Activated CD8-positive, alpha-beta memory T cell treated with anti-CD3 and anti-CD28 coated beads, Interleukin-2, amount 50 U/mL, for 1 hour (primary cell): Measurements from ENCODE around the gene MOB1A.
"Not testable (repeated sequence)": the region's sequence is repeated elsewhere in the genome, so short reads cannot be mapped to it uniquely, and the experiment has no call there.

Experiments used
- DNase-seq: peaks from one replicate; pipeline ENCODE4 v3.0.0-alpha.2; 2020; ENCODE audit errors: extremely low read depth

Gene MOB1A

GRCh38 chr2:74178211-74179062 is at the start of gene MOB1A:
MOB1A (minus strand) TSS chr2:74178879; CDS start chr2:74178674, 205 bp downstream.
- DNase-seq = peak; percentile 94

DNA sequence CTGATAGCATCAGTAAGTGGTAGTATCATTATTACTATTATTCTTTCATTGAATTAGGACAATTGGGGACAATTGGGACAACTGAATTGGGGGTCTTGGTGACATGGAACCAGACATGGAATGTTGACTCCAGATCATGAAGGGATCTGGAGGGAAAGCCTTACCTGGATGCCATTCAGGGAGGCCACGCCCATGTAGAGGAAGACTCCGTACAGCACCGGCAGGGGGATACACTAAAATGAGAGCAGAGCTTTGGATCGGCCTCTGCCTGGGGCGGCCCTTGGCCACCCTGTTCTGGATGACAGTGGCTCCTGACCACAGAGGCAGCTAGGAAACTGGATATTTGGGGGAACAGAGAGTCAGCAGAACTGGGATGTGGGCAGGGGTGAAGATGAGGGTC is 49.0 kb upstream of the MOB1A start:
- no peak for DNase-seq

- no peak for DNase-seq
Measured at GRCh38 chr2:74226648-74227213, 48.1 kb upstream of the MOB1A start.

GRCh38 chr2:74225698-74226459 is 47.2 kb upstream of the MOB1A start:
- no peak for DNase-seq

GRCh38 chr2:74223941-74224770 is 45.5 kb upstream of the MOB1A start:
- no peak for DNase-seq

- DNase-seq = no peak
Measured at GRCh38 chr2:74222300-74222650, 43.6 kb upstream of the MOB1A start.

- no peak for DNase-seq
Measured at GRCh38 chr2:74221604-74222299, 43.1 kb upstream of the MOB1A start.

GRCh38 chr2:74221091-74221490 is 42.4 kb upstream of the MOB1A start:
- DNase-seq = no peak

- DNase-seq = no peak
Measured at GRCh38 chr2:74219846-74220486, 41.3 kb upstream of the MOB1A start.

GRCh38 chr2:74216642-74217041 is 38.0 kb upstream of the MOB1A start:
- DNase-seq = no peak

GRCh38 chr2:74215771-74216170 is 37.1 kb upstream of the MOB1A start:
- not testable (repeated sequence) for DNase-seq

GRCh38 chr2:74212702-74213410 is 34.2 kb upstream of the MOB1A start:
- DNase-seq = no peak

DNA sequence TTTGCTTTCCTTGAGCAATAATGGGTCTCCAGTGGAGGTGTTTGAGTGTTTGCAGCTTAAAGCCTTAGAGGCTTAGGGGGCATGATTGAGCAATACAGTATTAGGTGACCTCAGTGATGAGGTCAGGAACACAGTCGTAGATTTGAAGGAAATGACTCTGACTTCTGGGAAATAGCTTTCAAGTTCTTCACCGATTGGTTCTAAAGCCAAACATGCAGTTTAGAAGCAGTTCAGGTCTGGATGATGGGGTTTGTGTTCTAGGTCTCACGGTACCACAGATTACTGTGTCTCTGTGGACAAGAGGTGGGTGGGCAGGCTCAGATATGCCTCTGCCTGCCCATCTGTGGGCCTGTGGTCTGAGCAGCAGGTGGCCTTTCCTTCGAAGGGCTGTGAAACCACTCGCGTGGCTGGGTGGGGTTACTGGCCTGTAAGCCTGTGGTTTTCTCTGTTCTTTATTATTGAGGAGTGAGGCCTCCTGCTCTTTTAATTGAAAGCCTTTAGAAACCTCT is 27.6 kb upstream of the MOB1A start:
- DNase-seq = no peak

DNA sequence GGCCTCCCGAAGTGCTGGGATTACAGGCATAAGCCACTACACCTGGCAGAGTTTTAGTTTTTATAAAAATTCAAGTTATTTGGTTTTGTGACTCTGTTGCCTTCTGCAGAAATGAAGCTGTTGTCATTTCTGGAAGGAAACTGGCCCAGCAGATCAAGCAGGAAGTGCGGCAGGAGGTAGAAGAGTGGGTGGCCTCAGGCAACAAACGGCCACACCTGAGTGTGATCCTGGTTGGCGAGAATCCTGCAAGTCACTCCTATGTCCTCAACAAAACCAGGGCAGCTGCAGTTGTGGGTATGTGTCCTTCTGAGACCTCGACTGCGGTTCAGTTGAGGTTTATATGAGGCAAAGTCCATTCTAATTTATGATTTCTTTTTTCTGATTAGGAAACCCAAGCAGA is 26.9 kb upstream of the MOB1A start:
- no peak for DNase-seq

GRCh38 chr2:74205113-74205512 is 26.4 kb upstream of the MOB1A start:
- DNase-seq = no peak

DNA sequence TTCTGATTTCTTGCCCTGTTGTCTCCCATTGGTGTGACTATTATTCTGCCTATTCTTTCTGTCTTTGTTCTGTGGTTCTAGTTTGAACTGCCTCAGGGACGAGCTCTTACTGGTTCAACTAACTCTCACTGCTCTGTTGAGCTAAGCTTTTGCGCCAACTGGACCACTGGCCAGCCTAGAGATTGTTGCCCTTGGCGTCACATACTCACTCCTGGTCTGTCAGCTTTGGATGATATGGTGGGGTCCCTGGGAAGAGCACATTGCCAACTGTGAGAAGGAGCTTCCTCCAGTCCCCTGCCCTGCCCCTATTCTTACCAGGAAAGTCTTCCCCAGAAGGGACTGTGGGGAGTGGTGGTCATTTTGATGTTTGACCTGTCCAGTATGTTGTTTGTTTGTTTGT is 25.8 kb upstream of the MOB1A start:
- no peak for DNase-seq

GRCh38 chr2:74201596-74201995 is 22.9 kb upstream of the MOB1A start:
- no peak for DNase-seq

DNA sequence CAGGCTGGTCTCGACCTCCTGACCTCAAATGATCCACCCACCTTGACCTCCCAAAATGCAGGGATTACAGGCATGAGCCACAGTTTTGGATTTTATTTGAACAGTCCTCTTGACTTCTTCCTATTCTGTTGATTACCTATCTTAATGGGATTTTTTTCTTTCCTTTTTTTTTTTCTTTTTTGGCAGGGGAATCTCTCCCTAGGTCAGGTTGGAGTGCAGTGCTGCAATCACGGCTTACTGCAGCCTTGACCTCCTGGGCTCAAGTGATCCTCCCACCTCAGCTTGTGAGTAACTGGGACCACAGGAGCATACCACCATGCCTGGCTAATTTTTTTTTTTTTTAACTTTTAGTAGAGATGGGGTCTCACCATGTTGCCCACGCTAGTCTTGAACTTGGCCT is 22.5 kb upstream of the MOB1A start:
- DNase-seq = no peak

DNA sequence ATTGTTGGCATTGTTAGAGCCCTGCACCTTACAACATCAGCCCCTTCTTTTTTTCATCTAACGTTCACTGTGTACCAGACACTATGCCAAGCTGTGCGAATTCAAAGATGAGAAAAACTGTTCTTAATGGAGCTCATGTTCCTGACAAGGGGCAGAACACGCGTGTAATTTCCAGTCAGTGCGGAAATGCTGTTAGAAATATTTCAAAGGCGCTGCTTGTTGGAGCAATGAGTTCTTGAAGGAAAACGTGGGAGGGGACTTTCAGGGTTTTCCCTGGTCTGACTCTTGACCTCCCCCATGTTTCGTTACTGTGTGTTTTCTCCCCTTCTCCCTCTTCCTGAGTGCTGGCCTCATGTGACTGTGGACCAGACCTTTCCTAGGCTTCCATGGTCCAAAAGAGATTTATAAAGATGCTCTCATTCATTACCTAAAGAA is 21.2 kb upstream of the MOB1A start:
- DNase-seq = no peak

DNA sequence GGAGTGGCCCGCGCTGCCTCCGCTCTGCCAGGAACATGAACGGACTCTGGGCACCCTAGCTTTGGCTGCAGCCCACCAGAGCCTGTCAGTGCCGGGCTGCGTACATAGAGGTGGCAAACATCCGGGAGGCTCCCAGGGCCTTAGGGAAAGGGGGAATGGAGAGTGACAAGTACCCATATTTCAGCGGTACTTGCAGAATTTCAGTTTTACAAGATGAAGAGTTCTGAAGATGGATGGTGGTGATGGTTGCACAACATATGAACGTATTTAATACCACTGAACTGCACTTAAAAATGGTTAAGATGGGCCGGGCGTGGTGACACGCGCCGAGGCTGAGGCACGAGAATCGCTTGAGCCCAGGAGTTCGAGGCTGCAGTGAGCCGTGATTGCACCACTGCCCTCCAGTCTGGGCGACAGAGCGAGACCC is 20.6 kb upstream of the MOB1A start:
- no peak for DNase-seq
